Mammary epithelial cell (primary cell): ENCODE results near the gene SPECC1L.
"Not testable (repeated sequence)": the region's sequence is repeated elsewhere in the genome, so short reads cannot be mapped to it uniquely, and the experiment has no call there.

Experiments used
- EZH2 ChIP-seq: IDR thresholded peaks from 2 replicates; pipeline ENCODE4 v1.6.1; 2012; ENCODE audit warnings: low read length, inconsistent platforms, borderline replicate concordance
- TF ChIP-seq, protein P1 (sequence below), 2 donors: IDR thresholded peaks in 1 of 2; conservative IDR thresholded peaks in 1 of 2; 2 replicates each; pipeline ENCODE4 v1.5.1; 2011 to 2012; ENCODE audit warnings: inconsistent platforms in 2 of 2, low read length in 2 of 2, mild to moderate bottlenecking in 2 of 2, control low read depth in 1 of 2, low read depth in 1 of 2; ENCODE audit not compliant: insufficient read depth in 1 of 2; ENCODE audit errors: extremely low read depth in 1 of 2

DNA sequence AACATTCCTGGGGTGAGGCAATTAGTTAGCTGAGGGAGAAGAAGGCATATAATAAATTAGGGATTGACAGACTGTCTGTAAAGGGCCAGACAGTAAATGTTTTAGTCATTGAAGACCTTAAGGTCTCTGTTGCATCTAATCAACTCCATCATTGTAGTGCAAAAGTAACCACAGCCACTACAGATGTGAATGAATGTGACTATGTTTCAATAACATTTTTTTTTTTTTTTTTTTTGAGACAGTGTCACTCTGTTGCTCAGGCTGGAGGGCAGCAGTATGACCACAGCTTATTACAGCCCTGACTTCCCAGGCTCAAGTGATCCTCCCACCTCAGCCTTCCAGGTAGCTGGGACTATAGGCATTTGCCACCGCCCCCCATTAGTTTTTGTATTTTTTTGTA, 9.7 kb downstream of the SPECC1L start:
- TF ChIP-seq, protein P1, sequence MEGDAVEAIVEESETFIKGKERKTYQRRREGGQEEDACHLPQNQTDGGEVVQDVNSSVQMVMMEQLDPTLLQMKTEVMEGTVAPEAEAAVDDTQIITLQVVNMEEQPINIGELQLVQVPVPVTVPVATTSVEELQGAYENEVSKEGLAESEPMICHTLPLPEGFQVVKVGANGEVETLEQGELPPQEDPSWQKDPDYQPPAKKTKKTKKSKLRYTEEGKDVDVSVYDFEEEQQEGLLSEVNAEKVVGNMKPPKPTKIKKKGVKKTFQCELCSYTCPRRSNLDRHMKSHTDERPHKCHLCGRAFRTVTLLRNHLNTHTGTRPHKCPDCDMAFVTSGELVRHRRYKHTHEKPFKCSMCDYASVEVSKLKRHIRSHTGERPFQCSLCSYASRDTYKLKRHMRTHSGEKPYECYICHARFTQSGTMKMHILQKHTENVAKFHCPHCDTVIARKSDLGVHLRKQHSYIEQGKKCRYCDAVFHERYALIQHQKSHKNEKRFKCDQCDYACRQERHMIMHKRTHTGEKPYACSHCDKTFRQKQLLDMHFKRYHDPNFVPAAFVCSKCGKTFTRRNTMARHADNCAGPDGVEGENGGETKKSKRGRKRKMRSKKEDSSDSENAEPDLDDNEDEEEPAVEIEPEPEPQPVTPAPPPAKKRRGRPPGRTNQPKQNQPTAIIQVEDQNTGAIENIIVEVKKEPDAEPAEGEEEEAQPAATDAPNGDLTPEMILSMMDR (conservative IDR thresholded peaks at IDR 0.05 in 1 of 2, IDR thresholded peaks at IDR 0.05 in 1 of 2; ENCODE audit: extremely low read depth in 1 of 2, insufficient read depth in 1 of 2, low read depth in 1 of 2, low read length in 2 of 2) = not testable (repeated sequence)
- TF ChIP-seq EZH2 = not testable (repeated sequence)
